ENCODE data around the gene GASK1A.

DNA sequence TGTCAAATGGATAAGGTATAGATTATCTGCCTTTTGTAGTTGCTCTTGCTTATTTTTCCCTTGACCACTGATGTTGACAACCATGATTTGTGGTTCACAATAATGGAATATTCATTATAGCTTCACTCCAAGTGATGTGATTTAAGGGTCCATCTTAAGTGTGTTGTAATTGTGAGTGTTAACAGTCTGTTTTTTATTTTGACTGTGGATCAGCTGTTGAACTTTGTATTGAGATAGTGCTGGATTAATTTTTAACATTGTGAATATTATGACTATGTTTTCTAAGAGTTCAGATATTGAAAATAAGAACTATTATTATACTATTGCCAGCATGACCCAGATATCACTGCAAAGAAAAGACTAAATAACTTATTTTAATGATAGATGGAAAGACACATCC lies 8.6 kb upstream of the GASK1A start:
- TF ChIP-seq, protein P1, sequence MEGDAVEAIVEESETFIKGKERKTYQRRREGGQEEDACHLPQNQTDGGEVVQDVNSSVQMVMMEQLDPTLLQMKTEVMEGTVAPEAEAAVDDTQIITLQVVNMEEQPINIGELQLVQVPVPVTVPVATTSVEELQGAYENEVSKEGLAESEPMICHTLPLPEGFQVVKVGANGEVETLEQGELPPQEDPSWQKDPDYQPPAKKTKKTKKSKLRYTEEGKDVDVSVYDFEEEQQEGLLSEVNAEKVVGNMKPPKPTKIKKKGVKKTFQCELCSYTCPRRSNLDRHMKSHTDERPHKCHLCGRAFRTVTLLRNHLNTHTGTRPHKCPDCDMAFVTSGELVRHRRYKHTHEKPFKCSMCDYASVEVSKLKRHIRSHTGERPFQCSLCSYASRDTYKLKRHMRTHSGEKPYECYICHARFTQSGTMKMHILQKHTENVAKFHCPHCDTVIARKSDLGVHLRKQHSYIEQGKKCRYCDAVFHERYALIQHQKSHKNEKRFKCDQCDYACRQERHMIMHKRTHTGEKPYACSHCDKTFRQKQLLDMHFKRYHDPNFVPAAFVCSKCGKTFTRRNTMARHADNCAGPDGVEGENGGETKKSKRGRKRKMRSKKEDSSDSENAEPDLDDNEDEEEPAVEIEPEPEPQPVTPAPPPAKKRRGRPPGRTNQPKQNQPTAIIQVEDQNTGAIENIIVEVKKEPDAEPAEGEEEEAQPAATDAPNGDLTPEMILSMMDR (IDR thresholded peaks at IDR 0.05 in 8 of 11, conservative IDR thresholded peaks at IDR 0.05 in 3 of 11) = no peak
- TF ChIP-seq POLR2A (IDR thresholded peaks at IDR 0.05) (no peak), POLR2AphosphoS5 (IDR thresholded peaks at IDR 0.05) (no peak)
